Cardiac ventricle fibroblast (primary cell): Measurements from ENCODE around the gene PPM1E. TPM values are rescaled to one million over a fixed set of nuclear protein-coding genes. Genes with fewer than 3 reads are reported as not detected.

ENCODE experiments used
- total RNA-seq: library from RNA; depleted of rRNA; stranded (reverse); fragments of >200 nt; gene quantifications from 2 replicates; pipeline ENCODE4 v1.2.3, GENCODE V29; 2015

The PPM1E gene
- 0.06 and 0.10 TPM in 2 replicates for total RNA-seq

GRCh38 chr17:58755577-58756245, at the start of gene PPM1E:
TSS of gene PPM1E (plus strand) at chr17:58755854.

Other genes starting within 250 kb of the PPM1E start
- 30.7 and 41.9 TPM in 2 replicates for gene MTMR4, start 241.2 kb upstream of the PPM1E start, total RNA-seq
- gene TEX14, start 63.8 kb upstream of the PPM1E start, total RNA-seq: 0.34 TPM in 1 of 2 replicates, not detected in the other
- gene RAD51C, start 63.3 kb upstream of the PPM1E start, total RNA-seq: 27.8 and 31.0 TPM in 2 replicates